ENCODE data around the gene SFXN2. TPM values are rescaled to one million over a fixed set of nuclear protein-coding genes. Genes with fewer than 3 reads are reported as not detected.

SFXN2 gene
- total RNA-seq, 4 donors from 2014 or later: 0.20 to 5.0 (median 0.76) TPM

- TF ChIP-seq CTCF (IDR thresholded peaks at IDR 0.05 in 4 of 5, conservative IDR thresholded peaks at IDR 0.05 in 1 of 5): no peak
- TF ChIP-seq POLR2A (IDR thresholded peaks at IDR 0.05): no peak
- H3K27ac ChIP-seq: peak overlapping the region; percentile 91 to 100 (median 96)
- H3K36me3 ChIP-seq: no peaks in the 10 kb centered on the region
- intact Hi-C loops (cut with DNase I; ENCODE audit: low total_unique reads): no loop called here
- DNase-seq (peak in 1 of 2 donors; percentile 74), ATAC-seq (peak; percentile 13 to 14)
- H3K9me3 ChIP-seq: no peaks in the 10 kb centered on the region
- in situ Hi-C loops (cut with MboI; ENCODE audit: low sequenced_read_pairs in 4 of 4): no loop called here
- peaks cover 92 to 99% of the 10 kb centered on the region in 2 donors for H3K4me1 ChIP-seq
- H3K27me3 ChIP-seq: no peaks in the 10 kb centered on the region
- H3K4me3 ChIP-seq: peak overlapping the region; percentile 28 to 78 (median 54)
Measured at GRCh38 chr10:102781921-102782557, 67.6 kb downstream of the SFXN2 start.

GRCh38 chr10:102782673-102783551 is 68.5 kb downstream of the SFXN2 start:
- Histone ChIP-seq H3K27ac (peak overlapping the region; percentile 91 to 100 (median 96)), H3K27me3 (no peaks in the 10 kb centered on the region), H3K4me1 (peaks cover 94 to 97% of the 10 kb centered on the region in 2 donors), H3K4me3 (peak overlapping the region; percentile 28 to 78 (median 54)), H3K9me3 (no peaks in the 10 kb centered on the region), H3K36me3 (no peaks in the 10 kb centered on the region)
- TF ChIP-seq CTCF (IDR thresholded peaks at IDR 0.05 in 4 of 5, conservative IDR thresholded peaks at IDR 0.05 in 1 of 5): no peak
- TF ChIP-seq POLR2A (IDR thresholded peaks at IDR 0.05): peak in 1 of 2 donors; percentile 56
- in situ Hi-C loops (cut with MboI; ENCODE audit: low sequenced_read_pairs in 4 of 4): no loop called here
- peak; percentile 91 to 96 for DNase-seq
- peak; percentile 57 to 63 for ATAC-seq
- intact Hi-C loops (cut with DNase I; ENCODE audit: low total_unique reads): loop anchor here (1.0 kb wide), 2 partner anchors 8 to 13 kb away; no protein-coding TSS in a partner anchor

DNA sequence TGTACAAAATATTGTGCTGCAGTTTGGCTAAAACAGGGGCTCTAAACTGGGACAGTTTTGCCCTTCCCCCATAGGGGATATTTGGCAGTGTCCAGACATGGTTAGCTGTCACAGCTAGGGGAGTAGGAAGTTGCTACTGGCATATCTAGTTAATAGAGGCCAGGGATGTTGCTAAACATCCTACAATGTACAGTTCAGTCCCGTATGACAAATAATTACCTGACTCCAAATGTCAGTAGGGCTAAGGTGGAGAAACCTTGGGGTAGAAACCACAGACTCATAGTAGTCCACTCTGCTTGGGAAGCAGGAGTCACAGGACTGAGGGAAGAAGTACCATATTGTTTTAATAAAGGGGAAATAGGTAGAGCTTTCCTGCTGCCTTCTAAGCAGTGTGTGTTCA is 69.1 kb downstream of the SFXN2 start:
- DNase-seq (no peak), ATAC-seq (peak; percentile 46 to 52)
- Histone ChIP-seq H3K9me3 (no peaks in the 10 kb centered on the region), H3K27ac (peak overlapping the region; percentile 91 to 100 (median 96)), H3K27me3 (no peaks in the 10 kb centered on the region), H3K4me3 (peak overlapping the region; percentile 24 to 78 (median 46)), H3K4me1 (peaks cover 94 to 95% of the 10 kb centered on the region in 2 donors), H3K36me3 (no peaks in the 10 kb centered on the region)
- intact Hi-C loops (cut with DNase I; ENCODE audit: low total_unique reads) (loop anchor here (1.0 kb wide), 2 partner anchors 8 to 13 kb away; no protein-coding TSS in a partner anchor), in situ Hi-C loops (cut with MboI; ENCODE audit: low sequenced_read_pairs in 4 of 4) (no loop called here)
- TF ChIP-seq CTCF (IDR thresholded peaks at IDR 0.05 in 4 of 5, conservative IDR thresholded peaks at IDR 0.05 in 1 of 5) (peak in 2 of 5 experiments; percentile 10 to 26), POLR2A (IDR thresholded peaks at IDR 0.05) (peak in 1 of 2 donors; percentile 53)

GRCh38 chr10:102785818-102786217 is 71.4 kb downstream of the SFXN2 start:
- Histone ChIP-seq H3K27me3 (no peaks in the 10 kb centered on the region), H3K27ac (peak overlapping the region; percentile 91 to 100 (median 96)), H3K9me3 (no peaks in the 10 kb centered on the region), H3K4me1 (peaks cover 94 to 96% of the 10 kb centered on the region in 2 donors), H3K4me3 (peak overlapping the region in 1 of 4 donors; percentile 27), H3K36me3 (no peaks in the 10 kb centered on the region)
- intact Hi-C loops (cut with DNase I; ENCODE audit: low total_unique reads) (no loop called here), in situ Hi-C loops (cut with MboI; ENCODE audit: low sequenced_read_pairs in 4 of 4) (no loop called here)
- no peak for ATAC-seq
- no peak for TF ChIP-seq POLR2A (IDR thresholded peaks at IDR 0.05)
- TF ChIP-seq CTCF (IDR thresholded peaks at IDR 0.05 in 4 of 5, conservative IDR thresholded peaks at IDR 0.05 in 1 of 5): no peak
- no peak for DNase-seq

Data from gastrocnemius medialis (tissue), 4 donors.